ENCODE measurements around the gene SMIM10L2A.
"Not testable (repeated sequence)": the region's sequence is repeated elsewhere in the genome, so short reads cannot be mapped to it uniquely, and the experiment has no call there.

The SMIM10L2A gene

DNA sequence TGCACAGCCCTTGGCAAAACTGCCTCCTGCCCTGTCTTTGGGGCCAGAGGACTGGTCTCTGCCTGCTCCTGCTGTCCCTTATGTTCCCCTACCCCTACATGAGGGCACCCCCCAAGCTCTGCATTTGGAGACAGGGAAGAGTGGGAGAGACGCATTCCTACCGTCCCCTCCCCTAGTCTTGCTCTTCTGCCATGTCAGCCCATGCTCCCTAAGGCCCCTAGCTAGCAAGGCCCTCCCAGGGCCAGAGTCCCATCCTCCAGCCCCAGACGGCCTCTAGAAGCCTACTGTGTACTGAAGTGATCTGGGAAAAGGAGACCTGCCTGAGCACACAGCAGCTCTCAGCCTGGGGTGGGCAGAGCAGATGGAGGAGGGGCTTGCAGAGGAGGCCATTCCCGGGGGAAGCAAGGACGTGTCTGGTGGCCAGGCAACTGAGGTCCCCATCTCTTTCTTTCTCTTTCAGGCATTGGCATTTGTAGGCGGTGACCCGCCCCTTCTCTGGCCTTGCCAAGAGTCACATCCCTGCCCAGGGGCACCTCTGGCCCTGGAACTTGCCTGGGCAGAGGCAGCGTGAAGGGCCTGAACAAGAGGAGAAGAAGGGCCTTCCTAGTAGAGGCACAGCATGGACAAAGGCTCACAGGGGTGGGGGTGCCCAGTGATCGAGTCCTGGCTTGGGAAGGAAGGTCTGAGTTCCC is 1.6 kb downstream of the SMIM10L2A start:
- not testable (repeated sequence) for DNase-seq (ENCODE audit: low read depth)

- no peak for DNase-seq (ENCODE audit: low read depth)
These were observed 2.7 kb downstream of the SMIM10L2A start for GRCh38 chrX:135424469-135424868.

GRCh38 chrX:135425026-135425965 is 3.6 kb downstream of the SMIM10L2A start:
- peak; percentile 18 for DNase-seq (ENCODE audit: low read depth)

DNA sequence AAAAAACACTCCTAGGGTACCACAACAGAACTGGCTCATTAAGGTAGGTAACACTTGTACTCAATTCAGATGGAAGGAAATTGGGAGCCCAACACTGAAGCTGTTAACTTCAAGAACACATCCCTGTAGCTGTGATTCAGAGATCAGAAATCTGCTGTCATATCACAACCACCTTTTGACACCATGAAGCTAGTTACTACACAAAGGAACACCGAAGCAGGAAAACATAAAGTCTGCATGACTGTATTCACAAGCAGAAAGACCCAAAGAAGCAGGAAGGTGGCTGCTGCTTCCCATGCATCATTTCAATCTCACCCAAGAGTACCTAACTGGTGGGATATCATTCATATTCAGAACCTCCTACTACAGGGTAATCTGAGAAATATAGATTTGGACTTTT is 7.7 kb downstream of the SMIM10L2A start:
- no peak for DNase-seq (ENCODE audit: low read depth)

- no peak for DNase-seq (ENCODE audit: low read depth)
These were observed 10.1 kb downstream of the SMIM10L2A start for GRCh38 chrX:135431886-135432285.

DNA sequence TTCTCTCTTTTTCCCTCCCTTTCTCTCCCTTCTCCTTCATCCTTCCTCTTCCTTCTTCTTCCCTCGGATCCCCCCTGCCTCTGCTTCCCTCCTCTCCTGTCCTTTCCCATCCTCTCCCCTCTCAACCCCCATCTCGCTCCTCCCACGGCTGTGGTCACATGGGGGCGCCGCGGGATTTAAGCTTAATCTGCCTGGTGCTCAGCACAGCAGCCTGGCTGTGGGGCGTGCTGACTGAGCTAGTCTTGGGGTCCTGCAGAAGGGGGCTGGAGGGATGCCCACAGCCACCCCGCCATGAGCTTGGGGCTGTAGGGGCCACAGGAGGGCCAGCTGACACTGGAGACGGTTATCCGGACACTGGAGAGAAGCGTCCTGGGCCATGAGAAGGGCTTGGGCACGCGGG is 10.7 kb downstream of the SMIM10L2A start:
- no peak for DNase-seq (ENCODE audit: low read depth)

DNA sequence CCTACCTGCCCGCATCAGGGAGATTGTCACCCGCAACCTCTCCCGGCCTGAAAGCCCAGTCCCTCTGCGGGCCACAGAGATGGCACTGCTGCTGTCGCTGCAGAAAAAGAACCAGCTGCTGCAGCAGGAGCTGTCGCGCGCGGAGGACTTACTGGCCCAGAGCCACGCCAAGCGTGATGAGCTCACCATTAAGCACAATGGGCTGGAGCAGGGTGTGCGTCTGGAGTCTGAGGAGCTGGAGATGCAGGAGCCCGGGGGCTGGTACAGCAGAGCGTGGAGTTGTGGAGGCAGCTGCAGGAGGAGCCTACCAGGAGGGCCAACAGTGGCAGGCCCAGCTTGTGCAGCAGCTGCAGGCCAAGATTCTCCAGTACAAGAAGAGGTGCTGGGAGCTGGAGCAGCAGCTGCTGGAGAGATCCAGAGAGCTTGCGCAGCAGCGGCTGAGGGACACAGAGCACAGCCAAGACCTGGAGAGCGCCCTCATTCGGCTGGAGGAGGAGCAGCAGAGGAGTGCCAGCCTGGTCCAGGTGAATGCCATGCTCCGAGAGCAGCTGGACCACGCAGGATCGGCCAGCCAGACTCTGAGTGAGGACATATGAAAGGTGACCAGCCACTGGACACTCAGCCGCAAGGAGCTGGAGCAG is 11.3 kb downstream of the SMIM10L2A start:
- no peak for DNase-seq (ENCODE audit: low read depth)

- no peak for DNase-seq (ENCODE audit: low read depth)
These were observed 11.9 kb downstream of the SMIM10L2A start for GRCh38 chrX:135433531-135434257.

GRCh38 chrX:135434258-135435138 is 12.8 kb downstream of the SMIM10L2A start:
- no peak for DNase-seq (ENCODE audit: low read depth)

- DNase-seq (ENCODE audit: low read depth) = no peak
These were observed 13.6 kb downstream of the SMIM10L2A start for GRCh38 chrX:135435139-135435922.

- DNase-seq (ENCODE audit: low read depth) = no peak
These were observed 14.2 kb downstream of the SMIM10L2A start for GRCh38 chrX:135435933-135436332.

- no peak for DNase-seq (ENCODE audit: low read depth)
These were observed 14.7 kb downstream of the SMIM10L2A start for GRCh38 chrX:135436456-135436855.

DNA sequence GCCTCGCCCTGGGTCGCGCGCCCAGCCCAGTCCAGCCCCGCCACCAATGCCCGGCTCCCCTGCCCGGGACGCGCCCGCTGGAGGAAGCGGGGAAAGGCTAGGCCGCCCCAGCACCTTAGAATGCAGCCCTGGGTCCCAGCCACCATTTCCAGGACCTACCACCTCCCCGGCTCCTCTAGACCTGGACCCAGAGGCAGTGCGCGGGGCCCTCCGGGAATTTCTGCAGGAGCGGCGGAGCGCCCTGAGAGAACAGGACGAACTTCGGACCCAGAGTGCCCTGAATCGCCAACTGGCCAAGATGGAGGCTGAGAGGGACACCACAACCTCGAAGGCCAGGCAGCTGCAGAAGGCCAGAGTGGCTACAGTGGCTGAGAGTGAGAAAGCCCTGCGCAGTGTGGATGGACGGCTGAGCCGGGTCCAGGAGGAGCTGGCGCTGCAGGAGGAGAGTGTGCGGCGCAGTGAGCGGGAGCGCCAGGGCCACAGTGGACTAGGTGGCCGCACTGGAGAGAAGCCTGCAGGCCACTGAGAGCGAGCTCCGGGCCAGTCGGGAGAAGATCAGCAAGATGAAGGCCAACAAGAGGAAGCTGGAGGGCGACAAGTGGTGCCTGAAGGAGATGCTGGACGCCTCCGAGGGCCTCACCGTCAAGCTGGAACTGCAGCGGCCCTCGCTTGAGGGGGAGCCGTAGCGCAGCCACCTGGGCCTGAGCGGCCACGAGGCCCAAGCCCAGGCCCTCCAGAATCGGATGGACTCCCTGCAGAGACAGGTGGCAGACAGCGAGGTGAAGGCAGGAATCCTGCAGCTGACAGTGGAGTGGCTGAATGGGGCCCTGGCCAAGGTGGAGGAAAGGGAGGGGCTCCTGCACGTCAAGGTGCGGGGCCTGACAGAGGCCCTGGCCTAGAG is 15.5 kb downstream of the SMIM10L2A start:
- DNase-seq (ENCODE audit: low read depth) = no peak

DNA sequence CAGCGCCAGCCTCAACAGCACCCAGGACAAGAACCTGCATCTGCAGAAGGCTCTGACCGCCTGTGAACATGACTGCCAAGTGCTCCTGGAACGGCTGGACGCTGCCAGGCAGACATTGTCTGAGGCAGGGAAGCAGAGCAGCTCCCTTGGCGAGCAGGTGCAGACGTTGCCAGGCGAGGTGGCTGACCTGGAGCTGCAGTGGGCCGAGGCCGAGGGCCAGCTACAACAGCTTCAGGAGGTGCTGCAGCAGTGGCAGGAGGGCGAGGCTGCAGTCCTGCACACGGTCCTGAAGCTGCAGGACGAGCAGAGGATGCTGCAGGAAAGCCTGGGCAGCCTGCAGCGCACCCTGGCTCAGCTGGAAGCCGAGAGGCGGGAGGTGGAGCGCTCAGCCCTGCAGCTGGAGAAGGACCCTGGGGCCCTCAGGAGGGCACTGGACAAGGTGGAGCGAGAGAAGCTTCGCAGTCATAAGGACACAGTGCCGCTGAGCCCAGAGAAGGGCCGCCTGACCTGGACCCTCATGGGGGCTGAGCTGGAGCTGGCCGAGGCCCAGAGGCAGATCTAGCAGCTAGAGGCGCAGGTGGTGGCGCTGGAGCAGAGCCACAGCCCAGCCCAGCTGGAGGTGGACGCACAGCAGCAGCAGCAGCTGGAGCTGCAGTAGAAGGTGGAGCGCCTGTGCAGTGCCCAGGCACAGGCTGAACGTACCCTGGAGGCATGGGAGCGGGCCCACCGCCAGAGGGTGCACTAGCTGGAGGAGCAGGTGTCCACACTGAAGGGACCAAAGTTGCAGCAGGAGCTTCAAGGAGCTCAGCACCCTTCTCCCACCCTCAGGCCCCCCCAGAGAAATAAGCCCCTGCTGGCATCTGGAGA is 16.4 kb downstream of the SMIM10L2A start:
- DNase-seq (ENCODE audit: low read depth) = no peak

GRCh38 chrX:135438734-135439043 is 16.9 kb downstream of the SMIM10L2A start:
- DNase-seq (ENCODE audit: low read depth) = no peak

GRCh38 chrX:135449637-135450550 is 28.1 kb downstream of the SMIM10L2A start:
- no peak for DNase-seq (ENCODE audit: low read depth)

GRCh38 chrX:135453381-135453780 is 31.6 kb downstream of the SMIM10L2A start:
- DNase-seq (ENCODE audit: low read depth) = no peak
